ENCODE data around the gene OR2F1. TPM values are rescaled to one million over a fixed set of nuclear protein-coding genes. Genes with fewer than 3 reads are reported as not detected.

OR2F1 gene
- total RNA-seq, 4 donors from 2014 or later: not detected

DNA sequence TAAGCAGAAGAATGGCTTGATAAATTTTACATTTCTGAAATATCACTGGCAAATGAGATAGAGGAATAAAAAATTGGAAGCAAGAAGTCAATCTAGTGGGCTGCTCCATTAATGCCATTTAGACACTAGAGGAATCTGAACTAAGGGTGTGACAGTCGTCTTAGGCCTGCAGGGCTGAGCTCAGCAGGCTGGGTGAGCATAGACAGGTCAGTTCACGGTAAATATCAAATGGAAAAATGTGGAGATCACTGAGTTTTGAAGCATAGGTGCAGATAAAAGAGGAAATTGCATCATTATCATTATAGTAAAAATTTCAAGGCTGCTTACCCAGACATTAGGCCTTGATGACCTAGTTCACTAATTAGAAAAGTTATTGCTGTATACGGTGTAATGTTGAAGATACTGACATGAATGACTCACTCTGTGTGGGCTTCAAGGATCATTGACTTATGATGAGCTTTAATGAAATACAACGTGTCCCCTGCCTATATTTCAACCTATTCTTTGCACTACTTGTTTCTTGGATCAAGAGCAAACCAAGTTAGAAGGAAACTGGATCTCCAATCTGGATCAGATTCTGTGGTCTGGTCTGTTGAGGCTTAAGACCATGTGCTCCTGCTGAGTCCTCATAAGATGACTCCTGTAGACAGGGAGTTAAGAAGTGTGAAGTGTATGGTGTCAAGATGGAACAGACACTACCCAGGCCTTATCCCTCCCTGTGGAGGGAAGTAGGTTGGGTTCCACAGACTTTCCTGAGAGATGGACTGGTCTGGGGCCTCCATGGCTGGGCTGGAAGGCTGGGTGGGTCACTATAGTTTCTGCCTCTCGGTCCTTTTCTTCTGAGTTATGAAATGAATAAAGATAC, 16.0 kb upstream of the OR2F1 start:
- H3K4me1 ChIP-seq: no peaks in the 10 kb centered on the region
- no peaks in the 10 kb centered on the region for H3K9me3 ChIP-seq
- no peak overlapping the region for H3K27ac ChIP-seq
- WGBS, 2 donors (ENCODE audit: low coverage in 1 of 2): 78 to 91% methylated on average over 4 to 5 of the region's 5 CpGs
- TF ChIP-seq POLR2AphosphoS5 (IDR thresholded peaks at IDR 0.05): no peak
- TF ChIP-seq, protein P1, sequence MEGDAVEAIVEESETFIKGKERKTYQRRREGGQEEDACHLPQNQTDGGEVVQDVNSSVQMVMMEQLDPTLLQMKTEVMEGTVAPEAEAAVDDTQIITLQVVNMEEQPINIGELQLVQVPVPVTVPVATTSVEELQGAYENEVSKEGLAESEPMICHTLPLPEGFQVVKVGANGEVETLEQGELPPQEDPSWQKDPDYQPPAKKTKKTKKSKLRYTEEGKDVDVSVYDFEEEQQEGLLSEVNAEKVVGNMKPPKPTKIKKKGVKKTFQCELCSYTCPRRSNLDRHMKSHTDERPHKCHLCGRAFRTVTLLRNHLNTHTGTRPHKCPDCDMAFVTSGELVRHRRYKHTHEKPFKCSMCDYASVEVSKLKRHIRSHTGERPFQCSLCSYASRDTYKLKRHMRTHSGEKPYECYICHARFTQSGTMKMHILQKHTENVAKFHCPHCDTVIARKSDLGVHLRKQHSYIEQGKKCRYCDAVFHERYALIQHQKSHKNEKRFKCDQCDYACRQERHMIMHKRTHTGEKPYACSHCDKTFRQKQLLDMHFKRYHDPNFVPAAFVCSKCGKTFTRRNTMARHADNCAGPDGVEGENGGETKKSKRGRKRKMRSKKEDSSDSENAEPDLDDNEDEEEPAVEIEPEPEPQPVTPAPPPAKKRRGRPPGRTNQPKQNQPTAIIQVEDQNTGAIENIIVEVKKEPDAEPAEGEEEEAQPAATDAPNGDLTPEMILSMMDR (IDR thresholded peaks at IDR 0.05): no peak
- TF ChIP-seq EP300 (IDR thresholded peaks at IDR 0.05): no peak
- no peak for TF ChIP-seq POLR2A (IDR thresholded peaks at IDR 0.05)
- H3K27me3 ChIP-seq: no peaks in the 10 kb centered on the region
- H3K4me3 ChIP-seq: no peak overlapping the region
- H3K36me3 ChIP-seq: no peaks in the 10 kb centered on the region
- ATAC-seq: no peak

- H3K9me3 ChIP-seq: no peaks in the 10 kb centered on the region
- TF ChIP-seq, protein P1 (IDR thresholded peaks at IDR 0.05): no peak
- no peak for TF ChIP-seq POLR2A (IDR thresholded peaks at IDR 0.05)
- TF ChIP-seq POLR2AphosphoS5 (IDR thresholded peaks at IDR 0.05): no peak
- TF ChIP-seq EP300 (IDR thresholded peaks at IDR 0.05): no peak
- no peaks in the 10 kb centered on the region for H3K27me3 ChIP-seq
- 90 to 94% methylated on average over 4 of the region's 4 CpGs for WGBS, 2 donors (ENCODE audit: low coverage in 1 of 2)
- no peaks in the 10 kb centered on the region for H3K36me3 ChIP-seq
- no peak overlapping the region for H3K4me3 ChIP-seq
- ATAC-seq: no peak
- H3K27ac ChIP-seq: no peak overlapping the region
- H3K4me1 ChIP-seq: no peaks in the 10 kb centered on the region
Observed at GRCh38 chr7:143945423-143945822, 9.2 kb upstream of the OR2F1 start.

GRCh38 chr7:143947111-143947510, 7.5 kb upstream of the OR2F1 start:
- no peaks in the 10 kb centered on the region for H3K9me3 ChIP-seq
- no peaks in the 10 kb centered on the region for H3K4me1 ChIP-seq
- WGBS, 2 donors (ENCODE audit: low coverage in 1 of 2): 83 to 92% methylated on average over 2 of the region's 2 CpGs
- H3K27me3 ChIP-seq: no peaks in the 10 kb centered on the region
- H3K27ac ChIP-seq: no peak overlapping the region
- no peaks in the 10 kb centered on the region for H3K36me3 ChIP-seq
- H3K4me3 ChIP-seq: no peak overlapping the region
- TF ChIP-seq POLR2A (IDR thresholded peaks at IDR 0.05) (no peak), EP300 (IDR thresholded peaks at IDR 0.05) (no peak), POLR2AphosphoS5 (IDR thresholded peaks at IDR 0.05) (no peak)
- TF ChIP-seq, protein P1 (IDR thresholded peaks at IDR 0.05): no peak
- ATAC-seq: no peak

DNA sequence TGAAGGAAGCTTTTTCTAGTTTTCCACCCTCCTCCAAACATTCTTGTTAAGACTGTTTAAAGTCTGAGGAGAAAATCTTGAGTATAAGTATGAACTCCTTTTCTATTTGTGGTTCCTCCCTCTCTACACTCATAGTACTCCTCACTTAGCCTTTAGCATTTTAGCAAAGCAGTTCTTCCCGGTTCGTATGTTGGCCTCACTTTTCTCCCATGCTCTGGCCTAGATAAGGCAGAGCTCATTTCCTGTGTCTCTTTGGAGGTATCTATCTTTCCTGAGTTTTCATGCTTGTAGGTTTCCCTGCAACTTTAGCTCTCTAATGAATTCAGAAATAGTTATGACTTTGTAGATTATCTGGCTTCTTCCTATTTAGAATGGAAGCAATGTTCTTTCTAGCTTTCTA, 5.9 kb upstream of the OR2F1 start:
- Histone ChIP-seq H3K27ac (no peak overlapping the region), H3K4me3 (no peak overlapping the region), H3K36me3 (no peaks in the 10 kb centered on the region), H3K9me3 (no peaks in the 10 kb centered on the region), H3K4me1 (peaks cover 0 to 5% (median 0%) of the 10 kb centered on the region in 3 donors), H3K27me3 (no peaks in the 10 kb centered on the region)
- WGBS, 2 donors (ENCODE audit: low coverage in 1 of 2): 32 to 68% methylated on average over 2 of the region's 2 CpGs
- no peak for TF ChIP-seq POLR2A (IDR thresholded peaks at IDR 0.05)
- no peak for TF ChIP-seq EP300 (IDR thresholded peaks at IDR 0.05)
- TF ChIP-seq, protein P1 (IDR thresholded peaks at IDR 0.05): no peak
- TF ChIP-seq POLR2AphosphoS5 (IDR thresholded peaks at IDR 0.05): no peak
- ATAC-seq: no peak

DNA sequence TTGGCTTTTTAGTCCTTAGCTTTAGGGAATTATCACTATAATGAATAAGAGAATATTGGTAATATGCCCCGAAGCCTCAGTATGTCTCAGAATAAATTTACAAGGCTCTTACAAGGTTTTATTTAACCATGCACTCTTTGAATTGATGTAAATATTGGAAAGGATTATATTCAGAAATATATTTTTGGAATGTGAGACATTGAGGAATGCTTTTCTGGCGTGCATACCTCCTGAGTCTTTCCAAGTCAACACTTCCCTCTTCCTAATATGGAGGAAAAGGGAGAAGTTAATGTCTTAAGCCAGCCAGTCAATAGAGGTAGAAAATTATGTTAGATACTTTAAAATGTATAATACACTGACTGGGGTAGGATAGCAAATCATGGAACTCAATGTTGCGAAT, 1.2 kb upstream of the OR2F1 start:
- Histone ChIP-seq H3K27ac (no peak overlapping the region), H3K4me1 (peaks cover 0 to 7% (median 0%) of the 10 kb centered on the region in 3 donors), H3K36me3 (no peaks in the 10 kb centered on the region), H3K9me3 (no peaks in the 10 kb centered on the region), H3K4me3 (no peak overlapping the region), H3K27me3 (no peaks in the 10 kb centered on the region)
- ATAC-seq: no peak
- 38 to 45% methylated on average over 3 of the region's 3 CpGs for WGBS, 2 donors (ENCODE audit: low coverage in 1 of 2)
- no peak for TF ChIP-seq POLR2A (IDR thresholded peaks at IDR 0.05)
- TF ChIP-seq, protein P1 (IDR thresholded peaks at IDR 0.05): no peak
- TF ChIP-seq POLR2AphosphoS5 (IDR thresholded peaks at IDR 0.05): no peak
